HL-60 (cell line): ENCODE data around the gene CD48.

Experiments used
- DNase-seq, 2 experiments: peaks; one replicate each; pipeline ENCODE4 v3.0.0-alpha.2; 2010 to 2020; ENCODE audit warnings: low read depth in 1 of 2, low spot score in 1 of 2
- H3K27ac ChIP-seq: fragments of 250-450 bp; sonication (Bioruptor Pico); replicated peaks from 2 replicates; pipeline ENCODE4 v1.5.1; 2020; ENCODE audit warnings: mild to moderate bottlenecking, moderate library complexity
- H3K27me3 ChIP-seq: fragments of 250-450 bp; sonication (Bioruptor Pico); 2 replicates; pipeline ENCODE4 v1.5.1; 2021; ENCODE audit warnings: mild to moderate bottlenecking, moderate library complexity; ENCODE audit not compliant: insufficient read depth, poor library complexity, severe bottlenecking
- H3K4me3 ChIP-seq: replicated peaks from 2 replicates; pipeline ENCODE4 v1.5.1; 2011; ENCODE audit warnings: mild to moderate bottlenecking, control low read depth, low read length; ENCODE audit not compliant: insufficient read depth
- GABPA ChIP-seq: IDR thresholded peaks from 2 replicates; pipeline ENCODE4 v1.6.1; 2012; ENCODE audit warnings: low read depth
- POLR2AphosphoS5 ChIP-seq: IDR thresholded peaks from 2 replicates; pipeline ENCODE4 v1.6.1; 2012; ENCODE audit warnings: low read depth
- SPI1 ChIP-seq: IDR thresholded peaks from 2 replicates; pipeline ENCODE4 v1.6.1; 2012; ENCODE audit warnings: low read depth, mild to moderate bottlenecking, borderline replicate concordance
- TF ChIP-seq, protein P1 (sequence below): IDR thresholded peaks from one replicate; pipeline ENCODE4 v1.5.1; 2011; ENCODE audit warnings: low read length, control low read depth, inconsistent platforms; ENCODE audit not compliant: insufficient read depth
- TF ChIP-seq, protein P2 (sequence below): IDR thresholded peaks from 2 replicates; pipeline ENCODE4 v1.6.1; 2012; ENCODE audit warnings: low read depth; ENCODE audit not compliant: insufficient replicate concordance

Gene CD48

DNA sequence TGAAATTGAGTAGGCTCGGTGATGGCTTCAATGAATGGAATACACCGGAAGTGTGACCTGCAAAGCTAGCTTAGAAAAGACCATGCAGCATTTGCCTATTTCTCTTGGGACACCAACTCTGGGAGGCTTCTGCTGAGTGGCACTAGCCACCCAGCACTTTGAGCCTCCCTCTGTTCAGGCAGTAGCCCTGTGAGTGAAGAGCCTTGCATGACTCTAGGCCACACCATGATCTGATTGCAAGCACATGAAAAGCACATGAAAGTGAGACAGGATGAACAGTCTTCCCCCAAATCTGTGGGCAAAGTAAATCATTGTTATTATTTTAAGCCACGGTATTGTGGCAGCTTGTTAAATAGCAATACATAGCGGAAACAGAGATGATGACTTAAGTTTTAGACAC is 2.8 kb downstream of the CD48 start:
- peak overlapping the region; percentile 68 for H3K27ac ChIP-seq
- no peak for DNase-seq
- TF ChIP-seq, protein P1, sequence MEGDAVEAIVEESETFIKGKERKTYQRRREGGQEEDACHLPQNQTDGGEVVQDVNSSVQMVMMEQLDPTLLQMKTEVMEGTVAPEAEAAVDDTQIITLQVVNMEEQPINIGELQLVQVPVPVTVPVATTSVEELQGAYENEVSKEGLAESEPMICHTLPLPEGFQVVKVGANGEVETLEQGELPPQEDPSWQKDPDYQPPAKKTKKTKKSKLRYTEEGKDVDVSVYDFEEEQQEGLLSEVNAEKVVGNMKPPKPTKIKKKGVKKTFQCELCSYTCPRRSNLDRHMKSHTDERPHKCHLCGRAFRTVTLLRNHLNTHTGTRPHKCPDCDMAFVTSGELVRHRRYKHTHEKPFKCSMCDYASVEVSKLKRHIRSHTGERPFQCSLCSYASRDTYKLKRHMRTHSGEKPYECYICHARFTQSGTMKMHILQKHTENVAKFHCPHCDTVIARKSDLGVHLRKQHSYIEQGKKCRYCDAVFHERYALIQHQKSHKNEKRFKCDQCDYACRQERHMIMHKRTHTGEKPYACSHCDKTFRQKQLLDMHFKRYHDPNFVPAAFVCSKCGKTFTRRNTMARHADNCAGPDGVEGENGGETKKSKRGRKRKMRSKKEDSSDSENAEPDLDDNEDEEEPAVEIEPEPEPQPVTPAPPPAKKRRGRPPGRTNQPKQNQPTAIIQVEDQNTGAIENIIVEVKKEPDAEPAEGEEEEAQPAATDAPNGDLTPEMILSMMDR, result no peak
- H3K4me3 ChIP-seq, result no peak overlapping the region; the same call in 1 of the 2 replicates
- no peaks in the 10 kb centered on the region for H3K27me3 ChIP-seq

DNA sequence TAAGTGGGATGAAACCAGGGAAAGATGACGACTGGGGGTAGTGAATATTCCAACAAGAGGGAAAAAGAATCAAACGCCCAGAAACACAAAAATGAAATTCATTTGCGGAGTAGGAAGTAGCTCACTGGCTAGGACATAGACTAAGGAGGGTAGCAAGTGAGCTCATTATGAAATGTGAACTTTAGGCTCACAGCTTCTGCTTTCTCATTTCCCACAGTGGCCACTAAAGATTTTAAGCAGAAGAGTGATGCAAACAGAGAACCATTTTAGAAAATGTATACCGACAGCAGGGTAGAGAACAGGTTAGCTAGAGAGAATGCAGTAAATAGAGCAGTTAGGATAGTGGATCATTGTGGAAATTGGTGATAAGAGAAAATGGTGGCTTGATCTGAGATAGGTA is 3.5 kb downstream of the CD48 start:
- TF ChIP-seq SPI1, result peak; percentile 50; the same call in 1 of the 2 replicates
- TF ChIP-seq, protein P2, sequence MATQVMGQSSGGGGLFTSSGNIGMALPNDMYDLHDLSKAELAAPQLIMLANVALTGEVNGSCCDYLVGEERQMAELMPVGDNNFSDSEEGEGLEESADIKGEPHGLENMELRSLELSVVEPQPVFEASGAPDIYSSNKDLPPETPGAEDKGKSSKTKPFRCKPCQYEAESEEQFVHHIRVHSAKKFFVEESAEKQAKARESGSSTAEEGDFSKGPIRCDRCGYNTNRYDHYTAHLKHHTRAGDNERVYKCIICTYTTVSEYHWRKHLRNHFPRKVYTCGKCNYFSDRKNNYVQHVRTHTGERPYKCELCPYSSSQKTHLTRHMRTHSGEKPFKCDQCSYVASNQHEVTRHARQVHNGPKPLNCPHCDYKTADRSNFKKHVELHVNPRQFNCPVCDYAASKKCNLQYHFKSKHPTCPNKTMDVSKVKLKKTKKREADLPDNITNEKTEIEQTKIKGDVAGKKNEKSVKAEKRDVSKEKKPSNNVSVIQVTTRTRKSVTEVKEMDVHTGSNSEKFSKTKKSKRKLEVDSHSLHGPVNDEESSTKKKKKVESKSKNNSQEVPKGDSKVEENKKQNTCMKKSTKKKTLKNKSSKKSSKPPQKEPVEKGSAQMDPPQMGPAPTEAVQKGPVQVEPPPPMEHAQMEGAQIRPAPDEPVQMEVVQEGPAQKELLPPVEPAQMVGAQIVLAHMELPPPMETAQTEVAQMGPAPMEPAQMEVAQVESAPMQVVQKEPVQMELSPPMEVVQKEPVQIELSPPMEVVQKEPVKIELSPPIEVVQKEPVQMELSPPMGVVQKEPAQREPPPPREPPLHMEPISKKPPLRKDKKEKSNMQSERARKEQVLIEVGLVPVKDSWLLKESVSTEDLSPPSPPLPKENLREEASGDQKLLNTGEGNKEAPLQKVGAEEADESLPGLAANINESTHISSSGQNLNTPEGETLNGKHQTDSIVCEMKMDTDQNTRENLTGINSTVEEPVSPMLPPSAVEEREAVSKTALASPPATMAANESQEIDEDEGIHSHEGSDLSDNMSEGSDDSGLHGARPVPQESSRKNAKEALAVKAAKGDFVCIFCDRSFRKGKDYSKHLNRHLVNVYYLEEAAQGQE, result no peak
- TF ChIP-seq POLR2AphosphoS5, result peak; percentile 37; the same call in 1 of the 2 replicates
- Histone ChIP-seq H3K27me3 (no peaks in the 10 kb centered on the region), H3K27ac (peak overlapping the region; percentile 68), H3K4me3 (peak overlapping the region; percentile 36)
- peak in 1 of 2 experiments; percentile 78 for DNase-seq

DNA sequence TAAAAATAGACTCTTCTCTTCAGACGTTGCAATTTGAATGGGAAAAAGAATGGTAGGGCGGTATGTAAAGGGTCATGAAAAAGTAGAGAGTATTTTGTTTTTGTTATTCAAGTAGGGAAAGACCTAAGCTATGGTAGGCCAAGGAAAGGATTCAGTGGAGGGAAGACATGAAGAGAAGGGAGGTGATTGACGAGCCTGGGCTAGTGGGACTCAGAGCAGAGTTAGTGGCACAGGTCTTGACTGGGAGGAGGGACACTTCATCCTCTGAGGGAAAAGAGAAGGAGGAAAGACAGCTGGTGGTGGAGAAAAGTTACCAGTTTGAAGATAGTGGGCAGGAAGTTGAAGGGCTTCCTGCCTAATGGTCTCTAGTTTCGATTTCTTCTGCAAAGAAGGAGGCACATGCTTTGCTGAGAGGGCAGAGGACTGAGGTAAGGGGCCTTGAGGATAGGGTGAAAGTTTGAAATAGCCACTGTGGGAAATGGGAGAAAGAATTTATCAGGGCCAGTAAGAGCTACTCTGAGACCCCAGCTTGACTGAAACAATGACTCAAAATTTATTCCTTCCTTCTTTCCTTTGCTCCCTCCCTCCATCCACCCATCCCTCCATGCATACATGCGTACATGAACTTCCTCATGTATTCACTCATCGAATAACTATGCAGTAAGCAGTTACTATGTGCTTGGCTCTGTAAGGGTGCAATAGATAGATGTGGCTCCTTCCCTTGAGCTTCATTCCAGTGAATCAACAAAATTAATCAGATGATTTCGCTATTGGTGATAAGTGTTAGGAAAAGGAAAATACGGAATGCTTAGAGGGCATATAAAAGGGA is 4.2 kb downstream of the CD48 start:
- no peak for DNase-seq
- TF ChIP-seq POLR2AphosphoS5 (no peak), SPI1 (no peak), GABPA (no peak)
- TF ChIP-seq, protein P1, result no peak
- TF ChIP-seq, protein P2, result no peak
- H3K4me3 ChIP-seq, result peak overlapping the region; percentile 36
- H3K27ac ChIP-seq, result peak overlapping the region; percentile 68
- no peaks in the 10 kb centered on the region for H3K27me3 ChIP-seq

DNA sequence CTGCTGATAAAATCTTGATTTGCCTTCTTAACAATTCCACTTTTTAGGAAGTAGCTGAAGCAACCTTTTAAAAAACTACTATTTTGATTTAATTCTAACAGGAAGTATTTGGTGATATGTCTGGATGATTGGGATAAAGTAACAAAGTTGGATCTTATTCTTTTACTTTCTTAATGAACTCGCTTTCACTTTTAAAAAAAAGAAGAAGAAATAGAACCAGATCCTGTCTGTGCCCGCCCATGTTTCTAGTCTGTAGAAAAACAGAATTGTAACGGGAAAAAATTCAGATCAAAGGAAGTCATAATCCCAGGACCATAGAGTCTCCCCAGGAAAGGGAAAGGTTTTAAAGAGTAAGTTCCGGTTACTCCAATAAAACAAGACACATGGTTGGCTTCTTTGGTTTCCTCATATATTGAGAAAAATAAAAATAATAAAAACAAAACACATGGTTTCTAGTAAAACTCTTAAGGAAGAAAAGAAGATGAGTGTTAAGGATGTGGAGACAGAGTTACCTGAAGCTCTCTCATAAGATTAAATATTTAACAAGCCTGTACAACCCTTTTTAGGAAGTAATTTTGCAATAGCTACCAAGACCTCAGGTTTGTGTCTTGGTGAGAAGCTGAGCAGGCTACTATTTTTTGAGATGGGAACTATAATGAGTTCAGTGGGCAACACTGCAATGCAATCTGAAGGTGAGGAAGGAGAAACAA is 4.9 kb downstream of the CD48 start:
- no peak for TF ChIP-seq GABPA
- Histone ChIP-seq H3K27me3 (no peaks in the 10 kb centered on the region), H3K4me3 (no peak overlapping the region), H3K27ac (peak overlapping the region; percentile 68; the same call in 1 of the 2 replicates)
- DNase-seq, result peak in 1 of 2 experiments; percentile 32
